Smooth muscle cell (in vitro differentiated cells): ENCODE data around the gene OCA2. TPM values are rescaled to one million over a fixed set of nuclear protein-coding genes. Genes with fewer than 3 reads are reported as not detected.

Experiments used
- DNase-seq: peaks from one replicate; lab custom pipeline; 2025; ENCODE audit not compliant: unreplicated experiment; lab: John Stamatoyannopoulos, UW
- H2AFZ ChIP-seq: fragments of 200-600 bp; sonication (generic); 2 replicates; pipeline ENCODE4 v1.6.0; 2016; ENCODE audit warnings: antibody characterized with exemption, low read depth, mild to moderate bottlenecking
- H3F3A ChIP-seq: fragments of 200-600 bp; sonication (generic); 2 replicates; pipeline ENCODE4 v1.6.0; 2017; ENCODE audit warnings: antibody characterized with exemption, low read depth
- H3K27ac ChIP-seq: fragments of 200-600 bp; sonication (generic); 2 replicates; pipeline ENCODE4 v1.5.1; 2016; ENCODE audit warnings: low read depth, mild to moderate bottlenecking
- H3K27me3 ChIP-seq: fragments of 200-600 bp; sonication (generic); 2 replicates; pipeline ENCODE4 v1.6.1; 2016; ENCODE audit warnings: low read depth, mild to moderate bottlenecking
- H3K36me3 ChIP-seq: fragments of 200-600 bp; sonication (generic); 2 replicates; pipeline ENCODE4 v1.5.1; 2016; ENCODE audit warnings: low read depth
- H3K4me1 ChIP-seq: fragments of 200-600 bp; sonication (generic); 2 replicates; pipeline ENCODE4 v1.5.1; 2016; ENCODE audit warnings: low read depth
- H3K4me2 ChIP-seq: fragments of 200-600 bp; sonication (generic); 2 replicates; pipeline ENCODE4 v1.6.0; 2016; ENCODE audit warnings: mild to moderate bottlenecking
- H3K4me3 ChIP-seq: fragments of 200-600 bp; sonication (generic); 2 replicates; pipeline ENCODE4 v1.5.1; 2016; ENCODE audit warnings: mild to moderate bottlenecking
- H3K79me2 ChIP-seq: fragments of 200-600 bp; sonication (generic); 2 replicates; pipeline ENCODE4 v1.6.0; 2016; ENCODE audit warnings: low read depth, mild to moderate bottlenecking
- H3K9ac ChIP-seq: fragments of 200-600 bp; sonication (generic); 2 replicates; pipeline ENCODE4 v1.6.0; 2016; ENCODE audit warnings: low read depth
- H3K9me3 ChIP-seq: fragments of 200-600 bp; sonication (generic); replicated peaks from 2 replicates; pipeline ENCODE4 v1.5.1; 2016; ENCODE audit warnings: low read depth
- H4K20me1 ChIP-seq: fragments of 200-600 bp; sonication (generic); 2 replicates; pipeline ENCODE4 v1.6.0; 2016; ENCODE audit warnings: low read depth
- WGBS: methylation state at CpG from one replicate; pipeline ENCODE4 v1.1.7; 2016; ENCODE audit warnings: low lambda C conversion rate; 5-methylcytosine and 5-hydroxymethylcytosine counted together
- polyA plus RNA-seq: library from polyadenylated mRNA; unstranded; fragments of >200 nt; fragmentation: Nextera tagmentation; extraction: Ambion mirVana; gene quantifications from 2 replicates; pipeline ENCODE4 v1.2.1, GENCODE V29; 2016
- total RNA-seq: library from RNA; depleted of rRNA; stranded (reverse); fragments of >200 nt; gene quantifications from 2 replicates; pipeline ENCODE4 v1.2.3, GENCODE V29; 2014
- TF ChIP-seq, protein P1 (sequence below): fragments of 200-600 bp; sonication (generic); IDR thresholded peaks from 2 replicates; pipeline ENCODE4 v1.5.1; 2017; ENCODE audit warnings: borderline replicate concordance, mild to moderate bottlenecking, antibody characterized with exemption; ENCODE audit not compliant: insufficient read depth, poor library complexity, severe bottlenecking

Gene OCA2
- total and polyA plus RNA-seq, 2 experiments from 2014 or later: 0.16 TPM; not detected in 1

DNA sequence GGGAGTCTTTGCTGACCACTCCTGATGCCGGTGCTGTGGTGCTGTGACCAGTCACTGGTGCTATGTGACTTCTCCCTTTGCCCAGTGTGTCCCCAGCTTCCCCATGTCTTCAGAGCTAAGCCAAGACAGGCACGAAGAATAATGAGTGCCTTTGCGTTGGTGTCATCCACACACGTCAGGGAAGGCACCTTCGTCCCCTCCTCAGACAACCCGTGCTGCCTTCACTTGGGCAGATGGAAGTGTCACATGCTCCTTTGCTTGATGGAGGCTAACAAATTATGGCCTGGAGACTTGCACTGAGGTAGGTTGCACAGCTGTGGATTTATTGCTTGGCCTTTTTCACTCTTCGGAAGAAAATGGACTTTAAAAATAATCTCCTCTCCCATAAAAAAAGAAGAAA lies 291.8 kb downstream of the OCA2 start:
- TF ChIP-seq, protein P1, sequence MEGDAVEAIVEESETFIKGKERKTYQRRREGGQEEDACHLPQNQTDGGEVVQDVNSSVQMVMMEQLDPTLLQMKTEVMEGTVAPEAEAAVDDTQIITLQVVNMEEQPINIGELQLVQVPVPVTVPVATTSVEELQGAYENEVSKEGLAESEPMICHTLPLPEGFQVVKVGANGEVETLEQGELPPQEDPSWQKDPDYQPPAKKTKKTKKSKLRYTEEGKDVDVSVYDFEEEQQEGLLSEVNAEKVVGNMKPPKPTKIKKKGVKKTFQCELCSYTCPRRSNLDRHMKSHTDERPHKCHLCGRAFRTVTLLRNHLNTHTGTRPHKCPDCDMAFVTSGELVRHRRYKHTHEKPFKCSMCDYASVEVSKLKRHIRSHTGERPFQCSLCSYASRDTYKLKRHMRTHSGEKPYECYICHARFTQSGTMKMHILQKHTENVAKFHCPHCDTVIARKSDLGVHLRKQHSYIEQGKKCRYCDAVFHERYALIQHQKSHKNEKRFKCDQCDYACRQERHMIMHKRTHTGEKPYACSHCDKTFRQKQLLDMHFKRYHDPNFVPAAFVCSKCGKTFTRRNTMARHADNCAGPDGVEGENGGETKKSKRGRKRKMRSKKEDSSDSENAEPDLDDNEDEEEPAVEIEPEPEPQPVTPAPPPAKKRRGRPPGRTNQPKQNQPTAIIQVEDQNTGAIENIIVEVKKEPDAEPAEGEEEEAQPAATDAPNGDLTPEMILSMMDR: no peak
- Histone ChIP-seq H3F3A (no peaks in the 10 kb centered on the region), H3K79me2 (no peaks in the 10 kb centered on the region), H3K36me3 (no peaks in the 10 kb centered on the region), H4K20me1 (no peaks in the 10 kb centered on the region), H3K9me3 (no peaks in the 10 kb centered on the region), H2AFZ (no peak overlapping the region), H3K27me3 (no peaks in the 10 kb centered on the region), H3K4me3 (no peak overlapping the region), H3K4me2 (no peak overlapping the region), H3K4me1 (no peaks in the 10 kb centered on the region), H3K9ac (no peak overlapping the region), H3K27ac (no peak overlapping the region)
- DNase-seq: no peak
- WGBS: 96% methylated on average over 7 of the region's 7 CpGs

DNA sequence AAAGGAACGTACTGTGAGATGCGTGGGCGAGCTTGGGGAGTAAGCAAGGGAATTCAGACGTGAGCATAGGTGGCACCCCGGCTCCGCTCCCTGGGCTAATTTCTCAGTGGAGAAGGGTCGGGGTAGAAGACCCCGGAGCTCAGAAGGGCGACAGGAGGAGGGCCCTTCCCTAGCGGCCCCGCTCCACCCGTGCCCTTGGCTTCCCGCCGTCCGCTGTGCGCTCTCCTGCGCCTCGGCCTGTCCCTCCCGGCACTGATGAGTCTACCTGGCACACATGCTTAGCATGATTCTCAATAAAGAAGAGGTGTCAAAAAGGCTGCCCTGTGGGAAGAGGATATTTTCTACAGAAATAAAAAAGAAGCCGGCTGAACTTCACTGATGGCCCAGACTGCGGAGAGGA lies 292.7 kb downstream of the OCA2 start:
- Histone ChIP-seq H3K36me3 (no peaks in the 10 kb centered on the region), H3K79me2 (no peaks in the 10 kb centered on the region), H3K4me3 (no peak overlapping the region), H3K27ac (no peak overlapping the region), H3K9me3 (no peaks in the 10 kb centered on the region), H2AFZ (no peak overlapping the region), H3K4me2 (no peak overlapping the region), H3F3A (no peaks in the 10 kb centered on the region), H3K27me3 (no peaks in the 10 kb centered on the region), H3K4me1 (no peaks in the 10 kb centered on the region), H4K20me1 (no peaks in the 10 kb centered on the region), H3K9ac (no peak overlapping the region)
- TF ChIP-seq, protein P1: no peak
- DNase-seq: no peak
- 91% methylated on average over 21 of the region's 21 CpGs for WGBS

DNA sequence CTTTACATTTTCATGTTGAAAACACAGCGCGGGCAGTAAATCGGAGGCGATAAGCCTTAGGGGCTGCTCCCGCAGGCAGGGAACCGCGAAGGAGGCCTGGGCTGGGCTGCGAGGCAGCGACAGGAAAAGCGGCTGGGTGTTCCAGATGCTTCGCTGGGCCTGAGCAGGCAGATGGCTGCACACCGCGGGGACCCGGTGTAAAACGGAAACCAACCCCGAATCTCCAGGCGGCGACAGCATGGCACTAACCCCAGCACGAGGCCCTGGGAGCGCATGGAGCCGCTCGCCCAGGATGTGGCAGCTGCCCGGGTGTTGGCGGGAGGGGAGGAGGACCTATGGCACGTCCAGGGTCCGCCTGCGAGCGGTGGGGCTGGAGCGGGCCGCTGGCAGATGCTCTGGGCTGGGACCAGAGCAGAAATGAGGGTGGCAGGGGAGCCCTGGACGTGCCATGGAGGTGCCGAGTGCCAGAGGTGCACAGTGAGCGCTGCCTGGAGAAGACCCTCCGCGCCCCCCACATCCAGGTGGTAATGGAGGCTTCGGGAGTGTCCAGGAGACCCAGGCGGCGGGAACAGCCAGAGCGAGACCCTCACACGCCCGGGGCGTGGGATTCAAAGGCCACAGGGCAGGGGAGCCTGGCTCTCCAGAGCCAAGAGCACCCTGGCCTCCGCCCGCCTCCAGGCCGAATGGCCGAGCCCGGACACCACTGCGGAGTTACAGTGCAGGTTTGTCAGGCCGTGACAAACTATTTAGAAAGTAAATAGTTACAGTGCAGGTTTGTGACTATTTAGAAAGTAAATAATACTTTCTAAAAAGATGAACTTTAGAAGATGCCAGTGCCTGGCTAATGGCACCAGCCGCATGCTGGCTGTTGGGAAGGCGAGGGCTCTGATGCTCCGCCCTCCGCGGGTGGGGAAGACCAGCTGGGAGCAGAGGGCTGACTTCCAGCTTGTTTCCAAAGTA lies 293.6 kb downstream of the OCA2 start:
- H3F3A ChIP-seq: no peaks in the 10 kb centered on the region
- no peaks in the 10 kb centered on the region for H3K27me3 ChIP-seq
- H3K79me2 ChIP-seq: no peaks in the 10 kb centered on the region
- H4K20me1 ChIP-seq: no peaks in the 10 kb centered on the region
- no peak overlapping the region for H3K27ac ChIP-seq
- no peaks in the 10 kb centered on the region for H3K4me1 ChIP-seq
- no peak overlapping the region for H3K9ac ChIP-seq
- H3K4me3 ChIP-seq: no peak overlapping the region
- no peak overlapping the region for H2AFZ ChIP-seq
- no peak for DNase-seq
- WGBS: 97% methylated on average over 49 of the region's 54 CpGs
- no peaks in the 10 kb centered on the region for H3K36me3 ChIP-seq
- no peaks in the 10 kb centered on the region for H3K9me3 ChIP-seq
- no peak overlapping the region for H3K4me2 ChIP-seq
- TF ChIP-seq, protein P1: no peak
